AG10803 (cell line): ENCODE data around the gene SLC16A6.

Experiments
- DNase-seq: peaks from one replicate; pipeline ENCODE4 v3.0.0; 2010; ENCODE audit warnings: low read depth
- H3K4me3 ChIP-seq: 2 replicates; pipeline ENCODE4 v1.5.1; 2011; ENCODE audit warnings: mild to moderate bottlenecking, low read length, control low read depth
- TF ChIP-seq, protein P1 (sequence below): conservative IDR thresholded peaks from 2 replicates; pipeline ENCODE4 v1.5.1; 2011; ENCODE audit warnings: mild to moderate bottlenecking, low read length, control low read depth, inconsistent platforms

Gene SLC16A6

DNA sequence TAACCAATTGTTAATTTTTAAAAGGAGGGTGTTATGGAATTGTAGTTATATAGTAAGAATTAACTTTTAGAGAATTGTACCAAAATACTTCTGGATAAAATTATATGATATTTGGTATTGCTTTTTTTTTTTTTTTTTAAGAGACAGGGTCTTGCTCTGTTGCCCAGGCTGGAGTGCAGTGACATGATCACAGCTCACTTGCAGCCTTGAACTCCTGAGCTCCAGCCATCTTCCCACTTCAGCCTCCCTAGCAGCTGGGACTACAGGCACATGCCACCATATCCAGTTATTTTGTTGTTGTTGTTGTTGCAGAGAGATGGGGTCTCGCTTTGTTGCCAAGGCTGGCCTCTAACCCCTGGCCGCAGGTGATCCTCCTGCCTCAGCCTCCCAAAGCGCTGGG lies 8.9 kb upstream of the SLC16A6 start:
- DNase-seq, result no peak
- H3K4me3 ChIP-seq, result no peak overlapping the region
- TF ChIP-seq, protein P1, sequence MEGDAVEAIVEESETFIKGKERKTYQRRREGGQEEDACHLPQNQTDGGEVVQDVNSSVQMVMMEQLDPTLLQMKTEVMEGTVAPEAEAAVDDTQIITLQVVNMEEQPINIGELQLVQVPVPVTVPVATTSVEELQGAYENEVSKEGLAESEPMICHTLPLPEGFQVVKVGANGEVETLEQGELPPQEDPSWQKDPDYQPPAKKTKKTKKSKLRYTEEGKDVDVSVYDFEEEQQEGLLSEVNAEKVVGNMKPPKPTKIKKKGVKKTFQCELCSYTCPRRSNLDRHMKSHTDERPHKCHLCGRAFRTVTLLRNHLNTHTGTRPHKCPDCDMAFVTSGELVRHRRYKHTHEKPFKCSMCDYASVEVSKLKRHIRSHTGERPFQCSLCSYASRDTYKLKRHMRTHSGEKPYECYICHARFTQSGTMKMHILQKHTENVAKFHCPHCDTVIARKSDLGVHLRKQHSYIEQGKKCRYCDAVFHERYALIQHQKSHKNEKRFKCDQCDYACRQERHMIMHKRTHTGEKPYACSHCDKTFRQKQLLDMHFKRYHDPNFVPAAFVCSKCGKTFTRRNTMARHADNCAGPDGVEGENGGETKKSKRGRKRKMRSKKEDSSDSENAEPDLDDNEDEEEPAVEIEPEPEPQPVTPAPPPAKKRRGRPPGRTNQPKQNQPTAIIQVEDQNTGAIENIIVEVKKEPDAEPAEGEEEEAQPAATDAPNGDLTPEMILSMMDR, result no peak

DNA sequence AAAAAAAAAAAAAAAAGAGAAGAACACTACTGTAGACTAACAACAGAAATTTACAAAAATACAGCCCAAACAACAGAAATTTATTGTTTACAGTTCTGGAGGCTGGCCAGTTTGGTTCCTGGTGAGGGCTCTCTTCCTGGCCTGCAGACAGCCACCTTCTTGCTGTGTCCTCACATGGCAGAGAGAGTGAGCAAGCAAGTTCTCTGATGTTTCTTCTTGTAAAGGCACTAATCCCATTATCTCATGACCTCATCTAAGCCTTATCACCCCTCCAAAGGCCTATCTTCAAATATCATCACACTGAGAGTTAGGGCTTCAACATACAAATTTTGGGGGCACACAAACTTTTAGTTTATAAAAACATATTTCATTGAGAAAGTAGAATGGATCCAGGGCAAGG lies 7.7 kb upstream of the SLC16A6 start:
- TF ChIP-seq, protein P1, result no peak
- no peak for DNase-seq
- H3K4me3 ChIP-seq, result no peak overlapping the region

DNA sequence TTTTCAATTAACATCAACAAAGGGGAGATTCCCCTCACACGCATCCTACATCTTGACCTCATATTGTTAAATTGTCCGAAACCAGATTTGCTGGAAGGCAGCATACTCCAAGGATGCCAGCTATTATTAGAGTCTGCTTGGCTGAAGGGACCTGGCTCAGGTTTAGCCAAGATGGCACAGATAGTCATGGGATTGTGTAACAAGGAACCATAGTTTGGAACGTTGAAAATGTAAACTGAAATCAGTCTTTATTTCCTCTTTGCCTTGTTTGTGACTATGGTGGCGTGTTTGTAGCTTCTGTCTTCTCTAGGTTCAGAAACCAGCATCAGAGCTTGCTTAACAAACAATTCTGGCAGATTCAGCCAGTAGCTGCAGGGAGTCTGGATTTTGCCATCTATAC lies 6.3 kb upstream of the SLC16A6 start:
- TF ChIP-seq, protein P1, result no peak
- DNase-seq, result peak; percentile 36
- no peak overlapping the region for H3K4me3 ChIP-seq

DNA sequence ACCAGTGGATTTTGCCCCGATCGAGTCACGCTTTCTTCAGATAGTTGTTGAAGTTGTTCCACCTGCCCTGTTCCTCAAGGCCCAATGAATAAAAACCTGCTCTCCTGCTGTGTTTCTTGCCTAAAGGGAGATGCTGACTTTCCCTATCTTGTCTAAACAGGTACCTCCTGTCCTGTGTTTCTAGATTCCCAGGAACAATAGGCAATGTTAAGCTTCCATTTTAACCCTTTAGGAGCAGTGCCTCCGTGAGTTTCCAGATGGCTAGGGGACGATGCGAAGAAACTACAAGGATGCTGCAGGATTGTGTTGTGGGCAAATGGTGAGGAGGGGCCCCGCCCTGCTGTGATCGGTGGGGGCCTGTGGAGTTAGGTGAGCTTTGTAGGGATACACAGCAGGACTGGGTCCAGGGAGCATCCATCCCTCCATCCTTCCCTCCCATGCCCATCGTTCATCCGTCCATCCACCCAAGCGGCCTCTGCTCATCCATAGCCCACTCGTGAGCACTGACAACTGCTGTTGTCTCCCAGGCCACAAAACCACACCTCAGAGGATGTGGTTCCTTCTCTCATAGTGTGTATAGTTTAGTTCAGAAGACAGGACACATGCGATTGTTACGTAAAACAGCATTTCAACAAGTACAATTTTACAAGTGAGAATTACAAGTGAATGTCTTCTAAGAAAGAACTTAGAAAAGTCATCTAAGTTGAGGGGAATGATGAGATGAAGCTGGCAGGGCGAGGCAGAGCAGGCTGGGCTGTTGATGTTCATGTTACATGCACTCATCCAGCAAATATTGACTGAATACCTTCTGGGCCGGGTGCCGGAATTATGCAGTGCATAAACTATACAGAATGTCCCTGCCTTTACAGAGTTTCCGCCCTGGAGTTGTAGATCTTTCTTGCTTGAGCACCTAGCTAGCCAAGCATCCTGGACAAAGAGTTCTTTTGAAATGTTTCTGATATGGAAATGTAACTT lies 5.6 kb upstream of the SLC16A6 start:
- DNase-seq, result no peak
- TF ChIP-seq, protein P1, result no peak
- no peak overlapping the region for H3K4me3 ChIP-seq

DNA sequence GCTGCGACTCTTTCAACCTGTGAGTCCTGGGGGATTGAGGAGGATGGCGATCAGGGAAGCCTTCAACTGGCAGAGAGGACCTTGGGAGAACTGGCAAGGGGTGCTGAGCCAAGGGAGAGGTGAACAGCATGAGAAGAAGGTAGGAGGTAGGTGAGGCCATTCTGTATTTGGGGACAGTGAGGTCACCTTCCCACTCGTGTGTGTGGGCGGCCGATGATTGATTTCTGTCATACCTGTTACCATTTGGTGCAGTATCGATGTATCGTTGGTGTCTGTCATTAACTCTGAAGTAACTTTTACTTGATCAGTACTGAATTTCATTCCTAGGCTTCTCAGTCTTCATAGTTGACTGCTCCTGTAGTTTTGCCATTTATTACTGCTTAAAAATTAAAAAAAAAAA lies 4.2 kb upstream of the SLC16A6 start:
- TF ChIP-seq, protein P1, result no peak
- DNase-seq, result no peak
- no peak overlapping the region for H3K4me3 ChIP-seq

DNA sequence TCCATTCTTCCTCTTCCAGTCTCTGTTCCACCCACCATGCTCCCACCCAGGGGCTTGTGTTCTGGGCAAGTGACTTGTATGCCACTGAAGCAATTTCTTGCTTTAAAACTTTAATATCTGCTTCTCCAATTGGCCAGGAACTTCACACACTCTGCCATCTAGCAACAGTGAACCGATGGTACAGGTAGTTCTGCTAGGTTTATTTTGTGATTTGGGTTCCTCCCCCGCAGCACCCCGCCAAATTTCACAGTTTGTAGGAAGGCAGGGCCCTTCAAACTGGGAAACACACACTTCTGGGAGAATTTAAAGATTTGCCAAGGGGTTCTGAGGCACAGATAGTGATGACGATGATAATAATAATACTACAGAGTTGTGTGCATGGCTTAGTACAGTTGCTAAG lies 3.7 kb upstream of the SLC16A6 start:
- H3K4me3 ChIP-seq, result no peak overlapping the region
- DNase-seq, result no peak
- TF ChIP-seq, protein P1, result no peak

DNA sequence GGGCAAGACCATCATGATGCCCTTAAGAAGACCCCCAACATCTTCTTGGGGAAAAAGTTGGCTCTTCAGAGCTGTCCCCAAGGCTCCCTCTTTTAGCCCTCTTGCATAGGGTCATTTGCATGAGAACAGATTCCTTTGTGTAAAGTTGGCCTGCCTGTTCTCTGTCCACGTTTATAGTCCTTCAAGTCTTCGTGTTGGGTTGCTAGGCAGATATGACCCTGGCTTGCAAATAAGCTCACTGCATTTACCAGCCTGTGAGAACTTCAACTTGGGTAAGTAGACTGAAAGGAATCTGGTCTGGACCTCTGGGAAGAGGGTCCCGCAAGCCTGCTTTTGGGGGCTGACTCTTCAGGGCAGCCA lies 3.2 kb upstream of the SLC16A6 start:
- no peak overlapping the region for H3K4me3 ChIP-seq
- no peak for DNase-seq
- TF ChIP-seq, protein P1, result no peak
